Karpas-422 (cell line): ENCODE measurements around the gene CLEC10A. TPM values are rescaled to one million over a fixed set of nuclear protein-coding genes. Genes with fewer than 3 reads are reported as not detected.
"Not testable (repeated sequence)": the region's sequence is repeated elsewhere in the genome, so short reads cannot be mapped to it uniquely, and the experiment has no call there.

ENCODE experiments used
- DNase-seq: peaks from one replicate; pipeline ENCODE4 v3.0.0-alpha.2; 2015
- H2AFZ ChIP-seq: fragments of 200-600 bp; sonication (generic); 2 replicates; pipeline ENCODE4 v1.6.1; 2014; ENCODE audit warnings: antibody characterized with exemption, low read length, mixed read lengths
- H3K27ac ChIP-seq: fragments of 200-600 bp; sonication (generic); 2 replicates; pipeline ENCODE4 v1.5.1; 2014; ENCODE audit warnings: mild to moderate bottlenecking, low read length, moderate library complexity
- H3K27me3 ChIP-seq: fragments of 200-600 bp; sonication (generic); 2 replicates; pipeline ENCODE4 v1.6.1; 2014; ENCODE audit warnings: low read length, mixed read lengths
- H3K36me3 ChIP-seq: fragments of 200-600 bp; sonication (generic); 2 replicates; pipeline ENCODE4 v1.6.1; 2014; ENCODE audit warnings: low read length, mixed read lengths; ENCODE audit not compliant: insufficient read depth
- H3K4me1 ChIP-seq: fragments of 200-600 bp; sonication (generic); 2 replicates; pipeline ENCODE4 v1.6.1; 2014; ENCODE audit warnings: mild to moderate bottlenecking, low read length, mixed read lengths
- H3K4me2 ChIP-seq: fragments of 200-600 bp; sonication (generic); 2 replicates; pipeline ENCODE4 v1.6.1; 2014; ENCODE audit warnings: low read length, low read depth, mild to moderate bottlenecking; ENCODE audit not compliant: poor library complexity, severe bottlenecking
- H3K4me3 ChIP-seq: fragments of 200-600 bp; sonication (generic); 2 replicates; pipeline ENCODE4 v1.5.1; 2014; ENCODE audit warnings: mild to moderate bottlenecking, antibody characterized with exemption, low read length, mixed read lengths
- H3K79me2 ChIP-seq: fragments of 200-600 bp; sonication (generic); 2 replicates; pipeline ENCODE4 v1.6.1; 2014; ENCODE audit warnings: mild to moderate bottlenecking, low read length, mixed read lengths
- H3K9ac ChIP-seq: fragments of 200-600 bp; sonication (generic); 2 replicates; pipeline ENCODE4 v1.6.0; 2014; ENCODE audit warnings: low read length
- H3K9me2 ChIP-seq: fragments of 200-600 bp; sonication (generic), shearing (Covaris generic); replicated peaks from 2 replicates; pipeline ENCODE4 v1.6.0; 2014; ENCODE audit warnings: mild to moderate bottlenecking, low read length, moderate library complexity; ENCODE audit not compliant: insufficient read depth
- H3K9me3 ChIP-seq: fragments of 300-700, 200-600 bp; sonication (generic); 2 replicates; pipeline ENCODE4 v1.6.1; 2014; ENCODE audit warnings: low read length, mixed read lengths
- H4K20me1 ChIP-seq: fragments of 200-600 bp; sonication (generic); 2 replicates; pipeline ENCODE4 v1.6.1; 2014; ENCODE audit warnings: mild to moderate bottlenecking, antibody characterized with exemption, low read length, low read depth; ENCODE audit not compliant: insufficient read depth
- total RNA-seq: library from RNA; depleted of rRNA; stranded (reverse); fragments of >200 nt; shearing (Covaris generic); gene quantifications from 2 replicates; pipeline ENCODE4 v1.2.3, GENCODE V29; 2014; ENCODE audit warnings: low replicate concordance

Gene CLEC10A
- total RNA-seq, 1 experiment from 2014 or later = not detected

- Histone ChIP-seq H3K9me2 (no peaks in the 10 kb centered on the region), H2AFZ (no peak overlapping the region), H3K4me2 (no peak overlapping the region), H3K27me3 (no peaks in the 10 kb centered on the region), H3K27ac (no peak overlapping the region), H3K79me2 (no peaks in the 10 kb centered on the region), H3K36me3 (no peaks in the 10 kb centered on the region), H3K9ac (no peak overlapping the region), H3K9me3 (no peaks in the 10 kb centered on the region), H4K20me1 (no peaks in the 10 kb centered on the region), H3K4me3 (no peak overlapping the region), H3K4me1 (no peaks in the 10 kb centered on the region)
- no peak for DNase-seq
These were observed 22.4 kb upstream of the CLEC10A start for GRCh38 chr17:7102421-7102820.

- H3K4me1 ChIP-seq = no peaks in the 10 kb centered on the region
- H3K27ac ChIP-seq = no peak overlapping the region
- H4K20me1 ChIP-seq = no peaks in the 10 kb centered on the region
- H3K27me3 ChIP-seq = no peaks in the 10 kb centered on the region
- no peak overlapping the region for H3K4me3 ChIP-seq
- H2AFZ ChIP-seq = no peak overlapping the region
- no peak for DNase-seq
- H3K9me3 ChIP-seq = no peaks in the 10 kb centered on the region
- H3K36me3 ChIP-seq = no peaks in the 10 kb centered on the region
- no peaks in the 10 kb centered on the region for H3K79me2 ChIP-seq
- no peak overlapping the region for H3K9ac ChIP-seq
- no peaks in the 10 kb centered on the region for H3K9me2 ChIP-seq
- H3K4me2 ChIP-seq = no peak overlapping the region
These were observed 21.5 kb upstream of the CLEC10A start for GRCh38 chr17:7101531-7101930.

- DNase-seq, H2AFZ ChIP-seq, H3K4me1 ChIP-seq, H3K4me2 ChIP-seq, H3K36me3 ChIP-seq, H3K4me3 ChIP-seq, H3K27ac ChIP-seq, H3K79me2 ChIP-seq, H3K9me2 ChIP-seq, H3K27me3 ChIP-seq, H3K9ac ChIP-seq, H3K9me3 ChIP-seq, H4K20me1 ChIP-seq: not testable (repeated sequence)
These were observed 20.8 kb upstream of the CLEC10A start for GRCh38 chr17:7100641-7101379.

DNA sequence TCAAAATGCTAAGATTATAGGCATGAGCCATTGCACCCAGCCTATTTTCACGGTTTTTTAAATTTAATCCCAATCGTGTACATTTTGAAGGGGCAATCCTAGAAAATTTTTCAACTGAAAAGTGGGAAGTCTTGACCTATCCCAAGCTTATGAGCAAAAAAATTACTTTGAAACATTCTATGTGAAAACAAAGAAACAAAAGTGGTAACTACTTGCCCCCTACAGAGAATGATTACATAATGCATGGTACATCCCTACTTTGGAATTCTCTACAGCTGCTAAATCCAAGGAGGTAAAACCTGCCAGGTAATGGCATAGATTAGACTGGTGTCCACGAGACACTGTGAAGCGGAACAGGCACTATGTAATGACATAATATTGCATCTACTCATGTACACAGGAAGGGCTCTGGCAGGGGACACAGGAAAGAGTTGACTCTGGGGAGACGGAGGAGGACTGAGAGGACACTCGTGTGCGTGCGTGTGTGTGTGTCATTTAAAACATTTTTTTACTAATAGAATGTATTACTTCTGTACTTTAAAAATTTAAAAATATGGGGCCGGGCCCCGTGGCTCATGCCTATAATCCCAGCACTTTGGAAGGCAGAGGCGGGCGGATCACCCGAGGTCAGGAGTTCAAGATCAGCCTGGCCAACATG, 18.9 kb upstream of the CLEC10A start:
- no peaks in the 10 kb centered on the region for H3K36me3 ChIP-seq
- no peaks in the 10 kb centered on the region for H3K9me2 ChIP-seq
- H3K4me2 ChIP-seq = no peak overlapping the region
- H3K9me3 ChIP-seq = no peaks in the 10 kb centered on the region
- no peaks in the 10 kb centered on the region for H3K4me1 ChIP-seq
- no peak overlapping the region for H2AFZ ChIP-seq
- DNase-seq = no peak
- no peaks in the 10 kb centered on the region for H3K79me2 ChIP-seq
- no peak overlapping the region for H3K9ac ChIP-seq
- H4K20me1 ChIP-seq = no peaks in the 10 kb centered on the region
- no peaks in the 10 kb centered on the region for H3K27me3 ChIP-seq
- no peak overlapping the region for H3K4me3 ChIP-seq
- no peak overlapping the region for H3K27ac ChIP-seq

- no peak overlapping the region for H3K4me2 ChIP-seq
- DNase-seq = no peak
- H3K4me1 ChIP-seq = no peaks in the 10 kb centered on the region
- H3K79me2 ChIP-seq = no peaks in the 10 kb centered on the region
- no peak overlapping the region for H3K27ac ChIP-seq
- no peak overlapping the region for H3K9ac ChIP-seq
- H3K9me3 ChIP-seq = no peaks in the 10 kb centered on the region
- no peaks in the 10 kb centered on the region for H3K27me3 ChIP-seq
- no peaks in the 10 kb centered on the region for H3K36me3 ChIP-seq
- H3K4me3 ChIP-seq = no peak overlapping the region
- H3K9me2 ChIP-seq = no peaks in the 10 kb centered on the region
- H4K20me1 ChIP-seq = no peaks in the 10 kb centered on the region
- no peak overlapping the region for H2AFZ ChIP-seq
These were observed 17.9 kb upstream of the CLEC10A start for GRCh38 chr17:7097940-7098339.

- no peaks in the 10 kb centered on the region for H3K9me3 ChIP-seq
- H3K27me3 ChIP-seq = no peaks in the 10 kb centered on the region
- H3K9ac ChIP-seq = no peak overlapping the region
- no peaks in the 10 kb centered on the region for H3K9me2 ChIP-seq
- H3K4me3 ChIP-seq = no peak overlapping the region
- no peak overlapping the region for H2AFZ ChIP-seq
- no peak overlapping the region for H3K27ac ChIP-seq
- no peaks in the 10 kb centered on the region for H3K36me3 ChIP-seq
- H3K4me2 ChIP-seq = no peak overlapping the region
- no peak for DNase-seq
- no peaks in the 10 kb centered on the region for H4K20me1 ChIP-seq
- no peaks in the 10 kb centered on the region for H3K79me2 ChIP-seq
- no peaks in the 10 kb centered on the region for H3K4me1 ChIP-seq
These were observed 15.6 kb upstream of the CLEC10A start for GRCh38 chr17:7095625-7096024.

GRCh38 chr17:7094652-7095019, 14.6 kb upstream of the CLEC10A start:
- H3K9me3 ChIP-seq = no peaks in the 10 kb centered on the region
- DNase-seq = no peak
- H3K9ac ChIP-seq = no peak overlapping the region
- no peaks in the 10 kb centered on the region for H3K9me2 ChIP-seq
- H2AFZ ChIP-seq = no peak overlapping the region
- H3K36me3 ChIP-seq = no peaks in the 10 kb centered on the region
- H4K20me1 ChIP-seq = no peaks in the 10 kb centered on the region
- H3K27ac ChIP-seq = no peak overlapping the region
- H3K4me2 ChIP-seq = no peak overlapping the region
- H3K27me3 ChIP-seq = no peaks in the 10 kb centered on the region
- no peaks in the 10 kb centered on the region for H3K79me2 ChIP-seq
- no peaks in the 10 kb centered on the region for H3K4me1 ChIP-seq
- H3K4me3 ChIP-seq = no peak overlapping the region

DNA sequence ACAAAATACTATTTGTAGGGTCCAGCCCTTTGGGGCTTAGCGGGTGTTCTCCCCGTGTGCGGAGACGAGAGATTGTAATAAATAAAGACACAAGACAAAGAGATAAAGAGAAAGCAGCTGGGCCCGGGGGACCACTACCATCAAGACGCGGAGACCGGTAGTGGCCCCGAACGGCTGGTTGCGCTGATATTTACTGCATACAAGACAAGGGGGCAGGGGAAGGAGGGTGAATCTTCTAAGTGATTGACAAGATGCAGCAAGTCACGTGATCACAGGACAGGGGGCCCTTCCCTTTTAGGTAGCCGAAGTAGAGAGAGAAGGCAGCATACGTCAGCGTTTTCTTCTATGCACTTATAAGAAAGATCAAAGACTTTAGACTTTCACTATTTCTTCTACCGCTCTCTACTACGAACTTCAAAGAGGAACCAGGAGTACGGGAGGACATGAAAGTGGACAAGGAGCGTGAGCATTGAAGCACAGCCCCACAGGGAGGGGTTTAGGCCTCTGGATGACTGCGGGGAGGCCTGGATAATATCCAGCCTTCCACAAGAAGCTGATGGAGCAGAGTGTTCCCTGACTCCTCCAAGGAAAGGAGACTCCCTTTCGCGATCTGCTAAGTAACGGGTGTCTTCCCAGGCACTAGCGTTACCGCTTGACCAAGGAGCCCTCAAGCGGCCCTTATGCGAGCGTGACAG, 11.4 kb upstream of the CLEC10A start:
- DNase-seq, H3K27me3 ChIP-seq, H3K9me3 ChIP-seq, H3K36me3 ChIP-seq, H4K20me1 ChIP-seq, H3K9me2 ChIP-seq, H3K4me2 ChIP-seq, H3K79me2 ChIP-seq, H3K4me3 ChIP-seq, H3K27ac ChIP-seq, H2AFZ ChIP-seq, H3K4me1 ChIP-seq, H3K9ac ChIP-seq: not testable (repeated sequence)
